ENCODE measurements around the gene ZNF35. TPM values are rescaled to one million over a fixed set of nuclear protein-coding genes. Genes with fewer than 3 reads are reported as not detected.

The ZNF35 gene
- total and polyA plus RNA-seq, 8 donors = 8.4 to 13.3 (median 10.8) TPM

DNA sequence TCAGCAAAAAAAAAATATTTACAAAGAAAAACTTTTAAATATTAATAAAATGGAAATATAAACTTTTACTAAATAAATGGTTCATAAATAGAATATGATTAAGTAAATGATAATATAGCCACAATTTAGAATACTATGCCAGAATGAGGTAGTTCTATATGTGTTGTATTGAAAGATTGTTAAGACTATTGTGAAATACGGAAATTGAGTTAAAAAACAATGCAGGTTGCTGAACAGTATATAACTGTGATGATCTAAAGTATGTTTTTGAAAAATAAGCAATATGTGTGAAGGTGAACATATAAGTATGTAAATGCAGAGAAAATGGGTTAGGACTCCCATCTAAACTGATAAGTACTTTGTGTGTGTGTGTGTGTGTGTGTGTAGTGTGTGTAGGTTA lies 1.2 kb downstream of the ZNF35 start:
- ATAC-seq (no peak), DNase-seq (no peak)
- intact Hi-C loops (cut with DNase I) = no loop called here
- peaks cover 0 to 11% of the 10 kb centered on the region in 2 donors for H3K4me1 ChIP-seq
- peak overlapping the region; percentile 76 to 77 for H3K4me3 ChIP-seq
- no peak for TF ChIP-seq CTCF (IDR thresholded peaks at IDR 0.05)
- H3K27me3 ChIP-seq = no peaks in the 10 kb centered on the region
- H3K36me3 ChIP-seq = peaks cover 0 to 42% of the 10 kb centered on the region in 2 donors
- peaks cover 0 to 20% of the 10 kb centered on the region in 2 donors for H3K9me3 ChIP-seq
- no peak overlapping the region for H3K27ac ChIP-seq

DNA sequence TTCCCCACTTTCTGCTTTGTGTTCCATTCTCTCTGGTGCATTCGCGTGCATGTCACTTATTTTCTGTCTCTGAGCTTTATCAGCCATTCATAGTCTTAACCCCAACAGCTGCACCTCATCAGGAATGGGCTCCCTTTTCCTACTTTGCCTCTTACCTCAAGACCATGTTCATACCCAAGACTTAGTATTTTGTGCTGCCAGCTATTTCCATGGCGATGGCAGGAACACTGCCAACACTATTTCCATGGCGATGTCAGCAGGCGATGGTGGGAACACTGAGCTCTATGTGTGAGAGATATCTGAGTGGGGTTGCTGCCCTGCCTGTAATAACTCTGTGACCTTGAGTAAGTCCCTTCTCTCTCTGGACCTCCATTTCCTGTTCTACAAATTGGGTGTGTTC lies 5.5 kb downstream of the ZNF35 start:
- Histone ChIP-seq H3K36me3 (peaks cover 0 to 85% of the 10 kb centered on the region in 2 donors), H3K27me3 (no peaks in the 10 kb centered on the region), H3K4me3 (no peak overlapping the region), H3K9me3 (peaks cover 0 to 21% of the 10 kb centered on the region in 2 donors), H3K27ac (no peak overlapping the region), H3K4me1 (peaks cover 0 to 8% of the 10 kb centered on the region in 2 donors)
- intact Hi-C loops (cut with DNase I) = no loop called here
- ATAC-seq = no peak
- TF ChIP-seq CTCF (IDR thresholded peaks at IDR 0.05) = no peak
- peak in 1 of 4 donors; percentile 5 for DNase-seq

DNA sequence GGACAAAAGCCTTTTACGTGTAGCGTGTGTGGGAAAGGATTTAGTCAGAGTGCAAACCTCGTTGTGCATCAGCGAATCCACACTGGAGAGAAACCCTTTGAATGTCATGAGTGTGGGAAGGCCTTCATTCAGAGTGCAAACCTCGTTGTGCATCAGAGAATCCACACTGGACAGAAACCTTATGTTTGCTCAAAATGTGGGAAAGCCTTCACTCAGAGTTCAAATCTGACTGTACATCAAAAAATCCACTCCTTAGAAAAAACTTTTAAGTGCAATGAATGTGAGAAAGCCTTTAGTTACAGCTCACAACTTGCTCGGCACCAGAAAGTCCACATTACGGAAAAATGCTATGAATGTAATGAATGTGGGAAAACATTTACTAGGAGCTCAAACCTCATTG lies 10.5 kb downstream of the ZNF35 start:
- Histone ChIP-seq H3K36me3 (peaks cover 0 to 82% of the 10 kb centered on the region in 2 donors), H3K4me3 (no peak overlapping the region), H3K4me1 (no peaks in the 10 kb centered on the region), H3K27me3 (no peaks in the 10 kb centered on the region), H3K27ac (no peak overlapping the region), H3K9me3 (peaks cover 0 to 50% of the 10 kb centered on the region in 2 donors)
- intact Hi-C loops (cut with DNase I) = no loop called here
- no peak for TF ChIP-seq CTCF (IDR thresholded peaks at IDR 0.05)
- DNase-seq (no peak), ATAC-seq (no peak)

GRCh38 chr3:44659434-44659833 lies 10.9 kb downstream of the ZNF35 start:
- Histone ChIP-seq H3K27ac (no peak overlapping the region), H3K4me1 (no peaks in the 10 kb centered on the region), H3K36me3 (peaks cover 0 to 78% of the 10 kb centered on the region in 2 donors), H3K9me3 (peaks cover 0 to 50% of the 10 kb centered on the region in 2 donors), H3K27me3 (no peaks in the 10 kb centered on the region), H3K4me3 (no peak overlapping the region)
- no peak for TF ChIP-seq CTCF (IDR thresholded peaks at IDR 0.05)
- intact Hi-C loops (cut with DNase I) = no loop called here
- DNase-seq (no peak), ATAC-seq (no peak)

GRCh38 chr3:44661189-44661588 lies 12.7 kb downstream of the ZNF35 start:
- TF ChIP-seq CTCF (IDR thresholded peaks at IDR 0.05) = no peak
- intact Hi-C loops (cut with DNase I) = no loop called here
- DNase-seq (no peak), ATAC-seq (no peak)
- H3K9me3 ChIP-seq = peaks cover 0 to 59% of the 10 kb centered on the region in 2 donors
- no peaks in the 10 kb centered on the region for H3K4me1 ChIP-seq
- H3K27ac ChIP-seq = no peak overlapping the region
- peaks cover 0 to 60% of the 10 kb centered on the region in 2 donors for H3K36me3 ChIP-seq
- H3K27me3 ChIP-seq = no peaks in the 10 kb centered on the region
- H3K4me3 ChIP-seq = no peak overlapping the region
